DMS153 treated with DMSO at 0.1 percent for 48 hours (cell line): ENCODE data around the gene CHRNE.
"Not testable (repeated sequence)": the region's sequence is repeated elsewhere in the genome, so short reads cannot be mapped to it uniquely, and the experiment has no call there.

Experiments used
- DNase-seq: peaks from one replicate; lab custom pipeline; 2025; ENCODE audit not compliant: unreplicated experiment; lab: John Stamatoyannopoulos, UW

Gene CHRNE

GRCh38 chr17:4857347-4857746 is 45.6 kb downstream of the CHRNE start:
- not testable (repeated sequence) for DNase-seq

GRCh38 chr17:4856937-4857314 is 46.0 kb downstream of the CHRNE start:
- no peak for DNase-seq

- no peak for DNase-seq
These were observed 46.5 kb downstream of the CHRNE start for GRCh38 chr17:4856271-4856936.

GRCh38 chr17:4854111-4854681 is 48.7 kb downstream of the CHRNE start:
- DNase-seq = no peak

- no peak for DNase-seq
These were observed 49.7 kb downstream of the CHRNE start for GRCh38 chr17:4853208-4853671.

GRCh38 chr17:4852567-4853207 is 50.2 kb downstream of the CHRNE start:
- DNase-seq = peak; percentile 15

- no peak for DNase-seq
These were observed 51.8 kb downstream of the CHRNE start for GRCh38 chr17:4851084-4851483.

GRCh38 chr17:4850246-4850645 is 52.7 kb downstream of the CHRNE start:
- DNase-seq = no peak

GRCh38 chr17:4849011-4849536 is 53.8 kb downstream of the CHRNE start:
- no peak for DNase-seq
